Esophagus squamous epithelium (tissue), 5 donors: ENCODE measurements around the gene PDLIM7. TPM values are rescaled to one million over a fixed set of nuclear protein-coding genes. Genes with fewer than 3 reads are reported as not detected.
A peak's percentile ranks its signal among the peaks of the same experiment; 100 is the strongest.

Experiments used
- DNase-seq: peaks from one replicate; lab custom pipeline; 2025; lab: John Stamatoyannopoulos, UW
- H3K27ac ChIP-seq, 4 donors: fragments of 200-600 bp; sonication (generic); one replicate each; pipeline ENCODE4 v1.5.1; 2016 to 2019; ENCODE audit warnings: mild to moderate bottlenecking in 1 of 4
- H3K27me3 ChIP-seq, 4 donors: fragments of 200-600 bp; sonication (generic); 1 replicate in 3 of 4; 2 replicates in 1 of 4; pipeline versions ENCODE4 v1.5.1 to v1.6.0; 2017 to 2021; ENCODE audit warnings: antibody characterized with exemption in 1 of 4
- H3K36me3 ChIP-seq, 3 donors: fragments of 200-600 bp; sonication (generic); one replicate each; pipeline ENCODE4 v1.5.1; 2016 to 2019
- H3K4me1 ChIP-seq, 3 donors: fragments of 200-600 bp; sonication (generic); one replicate each; pipeline ENCODE4 v1.5.1; 2017 to 2019
- H3K4me3 ChIP-seq, 4 donors: fragments of 200-600 bp; sonication (generic); 1 replicate in 3 of 4; 2 replicates in 1 of 4; pipeline ENCODE4 v1.5.1; 2016 to 2019; ENCODE audit warnings: mild to moderate bottlenecking in 2 of 4, moderate library complexity in 1 of 4
- H3K9me3 ChIP-seq, 3 donors: fragments of 200-600 bp; sonication (generic); one replicate each; pipeline ENCODE4 v1.5.1; 2016 to 2019
- CTCF ChIP-seq, 6 experiments: fragments of 450-650 bp in 4 of 6; fragments of 200-600 bp in 2 of 6; sonication (generic) in 2 of 6; IDR thresholded peaks; one replicate each; pipeline ENCODE4 v1.5.1; 2016 to 2019; ENCODE audit warnings: antibody characterized with exemption in 6 of 6, mild to moderate bottlenecking in 4 of 6, moderate library complexity in 4 of 6
- POLR2A ChIP-seq, 4 donors: fragments of 450-650 bp; IDR thresholded peaks; one replicate each; pipeline ENCODE4 v1.6.1; 2017; ENCODE audit warnings: antibody characterized with exemption in 4 of 4, mild to moderate bottlenecking in 4 of 4, moderate library complexity in 3 of 4
- WGBS, 2 donors: methylation state at CpG; one replicate each; pipeline ENCODE4 v1.1.5; 2018; 5-methylcytosine and 5-hydroxymethylcytosine counted together
- intact Hi-C: fragments of 100-400 bp; cut with DNase I; formaldehyde crosslinking; loops from one replicate; pipeline ENCODE4 v1.15.0; 2022
- total RNA-seq, 4 donors: library from RNA; depleted of rRNA; stranded (reverse); fragments of >200 nt; gene quantifications; one replicate each; pipeline ENCODE4 v1.1.0, GENCODE V29; 2016
- donor health status: DM: yes; HTN: yes; CAD: no.

PDLIM7 gene
- total RNA-seq, 4 donors from 2014 or later = 17.1 to 81.6 (median 33.6) TPM

- H3K27ac ChIP-seq = peak overlapping the region; percentile 90 to 98 (median 94)
- H3K4me1 ChIP-seq = peaks cover 42 to 81% (median 52%) of the 10 kb centered on the region in 3 donors
- DNase-seq = no peak
- peaks cover 0 to 8% (median 0%) of the 10 kb centered on the region in 4 donors for H3K27me3 ChIP-seq
- intact Hi-C loops = loop anchor here (10.0 kb wide), 1 partner anchor 181 kb away; the partner anchor contains the start of gene MXD3
- H3K36me3 ChIP-seq = peaks cover 0 to 24% (median 8%) of the 10 kb centered on the region in 3 donors
- peak in 1 of 6 experiments; percentile 2 for TF ChIP-seq CTCF (IDR thresholded peaks at IDR 0.05)
- TF ChIP-seq POLR2A (IDR thresholded peaks at IDR 0.05) = peak in 2 of 4 donors; percentile 27
- WGBS, 2 donors = 33 to 72% methylated on average over 2 to 6 of the region's 14 CpGs
- peak overlapping the region; percentile 61 to 93 (median 76) for H3K4me3 ChIP-seq
- no peaks in the 10 kb centered on the region for H3K9me3 ChIP-seq
Measured at GRCh38 chr5:177495243-177496060, 2.0 kb downstream of the PDLIM7 start.

DNA sequence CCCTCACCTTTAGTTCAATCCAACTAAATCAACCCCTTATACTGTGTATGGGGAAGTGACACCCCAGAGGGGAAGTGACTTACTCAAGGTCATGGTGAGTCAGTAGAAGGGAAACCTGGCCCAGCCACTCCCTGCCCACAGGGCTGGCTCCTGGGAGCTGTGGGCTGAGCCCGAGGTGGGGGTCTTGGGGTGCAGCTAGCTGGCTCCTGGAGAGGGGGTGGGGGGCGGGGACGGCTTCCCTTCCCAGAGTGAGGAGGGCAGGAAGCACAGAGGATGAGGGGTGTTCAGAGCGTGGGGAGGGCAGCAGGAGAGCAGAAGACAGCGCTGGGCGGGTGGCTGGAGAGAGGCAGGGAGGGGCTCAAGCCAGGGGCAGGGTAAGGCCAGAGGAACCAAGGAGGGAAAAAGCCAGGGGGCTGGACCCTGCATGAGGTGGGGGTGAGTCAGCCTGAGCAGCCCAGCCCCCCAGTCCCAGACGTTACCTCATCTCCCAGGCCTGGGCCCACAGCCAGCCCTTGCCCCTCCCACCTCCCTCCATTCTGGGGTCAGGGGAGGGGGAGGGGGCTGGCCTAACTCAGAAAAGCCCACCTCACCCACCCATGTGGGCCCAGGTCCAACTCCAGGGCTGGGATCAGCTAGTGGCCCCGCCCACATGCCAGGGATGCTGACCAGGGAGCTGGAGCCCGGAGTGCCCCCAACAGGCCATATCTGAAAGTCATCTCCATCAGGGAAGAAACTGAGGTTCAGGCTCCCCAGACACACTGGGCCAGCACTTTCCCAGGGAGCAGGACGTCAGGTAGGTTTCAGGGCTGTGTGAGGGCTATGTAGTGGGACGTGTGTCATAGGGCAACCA lies 2.8 kb downstream of the PDLIM7 start:
- peak overlapping the region in 3 of 4 donors; percentile 69 to 93 (median 84) for H3K4me3 ChIP-seq
- H3K36me3 ChIP-seq = peaks cover 0 to 33% (median 8%) of the 10 kb centered on the region in 3 donors
- TF ChIP-seq POLR2A (IDR thresholded peaks at IDR 0.05) (no peak), CTCF (IDR thresholded peaks at IDR 0.05) (peak in 1 of 6 experiments; percentile 18)
- peaks cover 42 to 79% (median 52%) of the 10 kb centered on the region in 3 donors for H3K4me1 ChIP-seq
- no peak for DNase-seq
- WGBS, 2 donors = 38% methylated on average over 4 of the region's 11 CpGs; no CpG with 5 or more reads in 1 of the 2 donors
- intact Hi-C loops = loop anchor here (10.0 kb wide), 1 partner anchor 180 kb away; the partner anchor contains the start of gene MXD3
- no peaks in the 10 kb centered on the region for H3K9me3 ChIP-seq
- peaks cover 0 to 8% (median 0%) of the 10 kb centered on the region in 4 donors for H3K27me3 ChIP-seq
- H3K27ac ChIP-seq = peak overlapping the region; percentile 75 to 98 (median 93)

- Histone ChIP-seq H3K9me3 (no peaks in the 10 kb centered on the region), H3K36me3 (peaks cover 7 to 40% (median 8%) of the 10 kb centered on the region in 3 donors), H3K4me1 (peaks cover 42 to 79% (median 52%) of the 10 kb centered on the region in 3 donors), H3K4me3 (peak overlapping the region in 1 of 4 donors; percentile 93), H3K27me3 (peaks cover 0 to 8% (median 0%) of the 10 kb centered on the region in 4 donors), H3K27ac (peak overlapping the region; percentile 75 to 98 (median 93))
- 73% methylated on average over 5 of the region's 5 CpGs for WGBS, 2 donors
- DNase-seq = no peak
- intact Hi-C loops = loop anchor here (10.0 kb wide), 1 partner anchor 179 kb away; the partner anchor contains the start of gene MXD3
- TF ChIP-seq CTCF (IDR thresholded peaks at IDR 0.05) = no peak
- no peak for TF ChIP-seq POLR2A (IDR thresholded peaks at IDR 0.05)
Measured at GRCh38 chr5:177493795-177494345, 3.5 kb downstream of the PDLIM7 start.

DNA sequence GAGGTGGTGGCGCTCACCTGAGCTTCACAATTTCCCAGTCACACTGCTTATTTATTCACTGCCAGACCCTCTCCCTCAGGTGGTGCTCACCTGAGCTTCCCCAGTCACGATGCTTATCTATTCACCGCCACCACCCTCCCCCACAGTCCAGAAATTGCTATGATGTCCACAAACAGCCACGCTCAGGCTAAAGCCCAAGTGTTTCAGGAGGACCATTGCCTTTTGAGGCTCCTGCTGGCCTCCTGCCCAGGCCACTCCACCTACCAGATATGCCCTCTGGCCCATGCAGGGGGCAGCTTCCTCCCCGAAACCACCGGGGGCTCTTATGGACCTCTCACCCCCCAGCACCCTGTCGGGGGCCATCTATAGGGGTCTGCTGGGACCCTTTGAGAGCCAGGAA lies 4.6 kb downstream of the PDLIM7 start:
- Histone ChIP-seq H3K27me3 (peaks cover 0 to under 1% (median 0%) of the 10 kb centered on the region in 4 donors), H3K27ac (peak overlapping the region; percentile 24 to 98 (median 86)), H3K9me3 (no peaks in the 10 kb centered on the region), H3K4me1 (peaks cover 31 to 69% (median 45%) of the 10 kb centered on the region in 3 donors), H3K4me3 (no peak overlapping the region), H3K36me3 (peaks cover 14 to 50% (median 15%) of the 10 kb centered on the region in 3 donors)
- TF ChIP-seq CTCF (IDR thresholded peaks at IDR 0.05) = no peak
- TF ChIP-seq POLR2A (IDR thresholded peaks at IDR 0.05) = no peak
- DNase-seq = no peak
- intact Hi-C loops = loop anchor here (10.0 kb wide), 1 partner anchor 178 kb away; the partner anchor contains the start of gene MXD3
- WGBS, 2 donors = 81 to 91% methylated on average over 6 to 7 of the region's 7 CpGs
